ENCODE data around the gene SNN.

The SNN gene

DNA sequence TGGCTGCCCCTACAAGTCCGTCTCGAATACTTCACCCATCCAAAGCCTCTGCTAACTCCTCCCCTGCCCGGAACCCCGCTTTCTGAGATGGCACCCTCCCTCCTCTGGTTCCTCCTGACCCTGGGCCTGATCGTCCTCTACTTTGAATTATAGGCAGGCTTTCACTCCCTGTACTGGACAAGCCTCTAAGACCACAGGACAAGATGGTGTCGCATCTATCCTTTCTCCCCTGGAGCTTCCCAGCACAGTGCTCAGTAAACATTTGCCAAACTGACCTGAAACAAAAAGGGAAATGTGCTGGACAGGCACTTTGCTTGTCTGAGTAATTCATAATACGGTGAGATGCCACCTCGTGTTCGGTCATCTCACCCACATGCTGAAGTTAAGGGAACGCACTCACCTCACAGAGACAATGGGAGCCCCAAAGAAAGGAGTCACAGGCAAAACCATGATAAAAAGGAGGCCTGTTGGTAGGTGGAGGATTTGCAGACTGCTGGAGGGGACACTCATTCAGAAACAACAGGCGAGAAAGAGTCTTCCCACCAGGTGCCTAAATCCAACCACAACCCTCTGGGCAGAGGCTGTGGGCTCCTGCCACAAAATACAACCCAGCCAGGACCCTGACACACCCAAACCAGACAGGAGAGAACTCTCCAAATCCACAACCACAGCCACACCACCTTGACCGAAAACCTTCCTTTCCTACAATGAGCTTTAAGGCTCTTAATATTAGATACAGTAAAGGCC, 28.2 kb downstream of the SNN start:
- no peak for DNase-seq

DNA sequence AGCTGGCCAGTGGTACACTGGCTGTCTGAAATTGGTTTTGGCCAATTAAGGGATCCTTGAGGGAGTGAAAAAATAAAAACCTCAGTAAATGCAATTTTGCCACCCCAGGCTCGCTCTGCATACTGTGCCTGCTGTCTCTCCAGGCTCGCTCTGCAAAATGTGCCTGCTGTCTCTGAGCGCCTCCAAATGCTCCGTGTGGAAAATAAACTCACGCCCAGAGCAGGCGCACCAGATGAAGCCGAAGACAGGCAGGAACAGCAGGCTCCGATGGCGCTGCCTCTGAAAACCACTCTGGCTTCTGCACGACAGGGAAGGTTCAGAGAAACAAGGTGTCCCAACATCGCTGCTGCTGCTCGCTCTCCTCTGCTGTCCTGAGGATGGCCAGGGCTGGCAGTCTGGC, 29.1 kb downstream of the SNN start:
- peak in 2 of 51 donors; percentile 17 to 24 for DNase-seq

DNA sequence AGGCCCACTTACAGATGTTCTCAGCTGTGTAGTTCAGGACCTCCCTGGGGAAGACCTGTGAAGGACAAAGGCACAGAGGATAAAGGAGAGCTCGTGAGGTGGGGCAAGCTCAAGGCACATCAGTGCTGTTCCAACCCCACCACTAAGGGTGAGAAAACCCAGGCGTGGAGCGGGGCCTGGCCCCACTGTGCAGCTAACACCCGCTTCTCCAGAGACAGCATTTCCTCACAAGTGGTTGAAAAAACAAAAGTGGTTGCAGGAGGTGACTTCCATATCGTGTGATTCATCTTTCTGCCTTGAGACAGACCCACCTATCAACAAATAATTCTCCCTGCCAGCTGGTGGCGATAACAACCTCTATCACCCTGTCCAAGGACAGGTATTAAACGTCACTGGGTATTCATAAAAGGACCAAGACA, 30.0 kb downstream of the SNN start:
- no peak for DNase-seq

GRCh38 chr16:11699234-11699894, 31.1 kb downstream of the SNN start:
- no peak for DNase-seq

- no peak for DNase-seq
Observed at GRCh38 chr16:11700264-11701029, 32.2 kb downstream of the SNN start.

GRCh38 chr16:11705311-11706025, 37.2 kb downstream of the SNN start:
- no peak for DNase-seq

GRCh38 chr16:11706180-11706742, 38.0 kb downstream of the SNN start:
- peak in 17 of 51 donors; percentile 7 to 68 (median 30) for DNase-seq

GRCh38 chr16:11707679-11708197, 39.5 kb downstream of the SNN start:
- no peak for DNase-seq

GRCh38 chr16:11708421-11708820, 40.2 kb downstream of the SNN start:
- no peak for DNase-seq

DNA sequence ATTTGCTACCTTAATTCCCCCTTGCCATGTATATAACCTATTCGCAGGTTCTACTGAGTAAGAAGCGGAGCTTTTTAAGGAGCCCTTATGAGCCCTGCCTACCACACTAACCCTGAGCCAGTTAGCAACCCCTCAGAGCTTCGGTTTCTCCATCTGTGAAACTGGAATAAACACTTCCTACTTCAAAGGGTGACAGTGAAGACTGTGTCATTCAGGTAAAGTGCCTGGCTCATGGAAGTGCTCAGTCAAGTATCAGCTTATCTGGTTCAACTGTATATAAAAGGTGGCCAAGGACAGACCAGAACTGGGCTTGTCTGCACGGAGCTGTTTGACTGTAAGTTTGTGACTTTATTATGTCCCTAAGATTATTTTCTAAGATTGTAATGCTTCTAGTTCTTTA, 43.4 kb downstream of the SNN start:
- no peak for DNase-seq

- DNase-seq: no peak
Observed at GRCh38 chr16:11712122-11712521, 43.9 kb downstream of the SNN start.

DNA sequence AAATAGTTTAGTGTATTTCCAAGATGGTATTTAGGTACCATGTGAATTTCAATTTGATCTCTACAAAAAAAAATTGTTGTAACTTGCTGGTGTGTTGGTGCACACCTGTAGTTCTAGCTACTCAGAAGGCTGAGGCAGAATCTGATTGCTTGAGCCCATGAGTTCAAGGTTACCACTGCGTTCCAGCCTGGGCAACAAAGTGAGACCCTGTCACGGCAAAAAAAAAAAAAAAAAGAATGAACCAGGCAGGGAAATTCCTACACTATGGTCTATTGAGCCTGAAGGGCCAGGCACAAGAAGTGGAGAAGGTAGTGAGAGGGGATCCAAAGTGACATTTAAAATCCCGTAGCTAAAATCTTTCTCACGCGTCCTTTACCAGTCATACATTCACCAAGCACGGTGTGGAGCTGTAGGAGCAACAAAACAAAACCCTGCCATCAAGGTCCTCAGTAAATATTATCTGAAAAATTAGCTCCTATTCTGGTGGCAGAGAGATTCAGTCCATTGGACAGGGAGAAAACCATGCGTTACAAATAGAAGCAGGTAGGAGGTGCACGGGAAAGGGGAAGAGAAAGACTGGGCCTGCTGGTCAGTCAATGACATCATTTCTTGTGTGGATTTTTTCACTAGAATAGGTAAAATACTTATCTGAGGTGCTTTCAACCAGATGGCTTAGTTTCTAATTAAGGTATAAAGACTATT, 47.1 kb downstream of the SNN start:
- no peak for DNase-seq

DNA sequence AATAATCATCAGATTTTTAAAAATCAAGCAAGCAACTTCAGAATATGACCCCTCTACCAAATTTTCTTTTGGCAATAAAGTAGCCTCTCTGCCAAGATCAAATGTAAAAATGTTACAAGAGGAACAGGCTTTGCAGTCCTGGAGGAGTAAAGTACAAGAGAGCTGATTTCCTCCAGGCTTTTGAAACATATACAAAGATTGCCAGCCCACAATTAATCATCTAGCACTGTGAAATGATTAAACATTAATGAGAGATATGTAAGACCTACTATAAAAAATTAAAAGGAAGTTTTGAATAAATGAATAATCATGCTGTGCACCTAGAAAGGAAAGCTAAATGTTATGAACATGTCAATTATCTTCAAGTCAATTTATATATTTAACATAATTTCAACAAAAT, 48.1 kb downstream of the SNN start:
- no peak for DNase-seq

DNA sequence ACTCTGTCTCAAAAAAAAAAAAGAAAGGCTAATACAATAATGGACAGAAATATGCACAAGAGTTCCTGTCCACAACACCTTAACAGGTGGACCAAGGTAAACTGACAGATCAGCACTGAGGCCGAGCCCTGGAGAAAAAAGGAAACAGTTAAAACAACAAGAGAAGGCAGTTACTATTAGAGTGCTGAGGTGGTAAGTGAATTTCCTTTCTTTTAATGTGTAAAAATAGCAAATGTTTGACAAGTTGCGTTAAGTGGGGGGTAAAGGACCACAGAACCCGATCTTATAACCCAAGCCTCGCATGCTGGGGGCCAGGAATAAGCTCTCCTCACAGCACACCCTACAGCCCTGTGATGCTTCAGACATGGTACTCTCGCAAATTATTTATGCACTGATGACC, 49.6 kb downstream of the SNN start:
- no peak for DNase-seq

- DNase-seq: no peak
Observed at GRCh38 chr16:11719171-11719570, 50.9 kb downstream of the SNN start.

DNA sequence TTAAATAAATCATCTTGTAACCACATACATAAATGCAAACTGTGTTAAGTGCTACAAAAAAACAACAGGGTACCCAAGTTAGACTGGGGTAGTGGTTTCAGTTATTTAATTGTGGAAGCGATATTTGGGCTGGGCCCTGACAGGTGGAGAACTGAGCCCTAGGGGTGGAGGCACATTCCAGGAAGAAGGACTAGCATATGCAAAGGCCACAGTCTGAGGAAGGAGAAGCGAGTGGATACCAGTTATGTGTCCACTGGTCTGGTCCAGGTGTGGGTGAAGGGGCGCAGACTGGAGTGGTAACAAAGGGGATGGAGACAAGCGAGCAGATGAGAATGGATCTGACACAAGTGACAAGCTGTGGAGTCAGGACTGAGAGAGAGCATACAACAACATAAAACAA, 51.5 kb downstream of the SNN start:
- no peak for DNase-seq

DNA sequence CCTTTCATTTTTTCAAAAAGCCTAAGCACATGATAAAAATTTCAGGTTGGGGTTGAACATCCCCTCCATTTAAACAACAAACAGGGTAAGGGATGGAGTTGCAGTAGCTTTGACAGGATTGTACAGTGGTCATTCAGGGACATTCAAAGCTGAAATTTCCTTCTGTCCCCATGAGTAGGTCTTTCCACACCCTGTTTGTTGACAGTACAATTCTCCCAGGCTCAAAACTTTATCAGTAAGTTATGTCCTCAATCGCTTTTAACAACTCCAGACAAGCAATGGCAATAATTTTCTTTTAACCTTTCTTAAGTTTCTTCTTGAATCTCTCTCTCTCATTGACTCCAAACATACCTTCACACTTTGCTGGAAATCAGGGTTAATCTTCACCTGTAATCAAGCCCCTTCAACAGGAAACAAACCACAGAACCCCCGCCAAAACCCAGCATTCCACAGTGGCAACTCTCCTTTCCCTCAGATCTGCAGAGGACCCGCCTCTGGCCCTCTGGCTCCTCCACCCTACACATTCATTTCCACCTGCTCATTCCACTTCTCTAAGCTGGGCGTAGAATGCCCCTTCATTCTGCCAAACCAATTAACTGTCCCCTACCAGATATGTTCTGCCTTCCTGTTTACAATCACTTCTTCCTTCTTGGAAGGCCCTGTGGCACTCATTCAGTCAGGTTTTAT, 53.7 kb downstream of the SNN start:
- DNase-seq: no peak

DNA sequence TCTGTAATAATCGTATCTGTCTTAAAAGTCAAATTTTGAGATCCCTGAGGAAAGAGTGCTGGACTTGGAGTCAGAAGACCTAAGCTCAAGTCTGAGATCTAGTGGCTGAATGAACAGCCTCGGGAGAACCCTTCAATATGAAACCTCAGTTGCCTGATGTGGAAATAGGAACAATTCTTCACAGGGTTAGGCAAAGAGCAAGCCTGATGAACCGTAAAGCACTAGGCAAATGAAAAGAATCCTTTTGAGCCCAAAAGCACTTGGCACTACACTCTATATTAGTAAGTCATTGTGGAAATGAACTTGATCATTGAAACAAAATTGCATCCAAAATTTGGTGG, 54.2 kb downstream of the SNN start:
- no peak for DNase-seq

DNA sequence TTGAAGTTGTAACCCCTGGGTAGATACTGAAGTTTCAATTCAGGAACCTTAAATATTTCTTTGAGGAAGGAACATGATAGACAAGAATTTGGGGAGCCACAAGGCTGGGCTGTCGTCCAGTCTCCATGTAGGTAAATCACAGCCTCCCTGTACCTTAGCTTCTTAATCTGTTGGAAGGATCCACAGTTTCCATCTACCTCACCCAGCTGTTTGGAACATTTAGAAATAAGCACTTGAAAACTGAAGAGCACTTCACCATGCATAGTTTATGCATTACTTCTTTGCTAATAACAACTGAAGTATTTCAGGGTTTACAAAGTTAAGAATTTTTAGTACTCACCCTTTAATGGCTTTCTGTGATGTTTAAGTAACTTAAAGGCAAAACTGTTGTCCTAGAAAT, 57.2 kb downstream of the SNN start:
- DNase-seq: no peak

DNA sequence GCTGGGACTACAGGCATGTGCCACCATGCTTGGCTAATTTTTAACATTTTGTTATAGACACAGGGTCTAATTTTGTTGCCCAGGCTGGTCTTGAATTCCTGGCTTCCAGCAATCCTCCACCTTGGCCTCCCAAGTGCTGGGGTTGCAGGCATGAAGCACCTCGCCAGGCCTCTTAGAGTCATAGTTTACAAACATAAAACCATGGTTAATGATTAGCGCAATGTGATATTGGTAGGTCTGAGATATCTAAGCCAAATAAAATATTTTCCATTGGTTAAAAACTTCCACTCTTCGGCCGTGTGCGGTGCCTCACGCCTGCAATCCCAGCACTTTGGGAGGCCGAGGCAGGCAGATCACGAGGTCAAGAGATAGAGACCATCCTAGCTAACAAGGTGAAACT, 57.8 kb downstream of the SNN start:
- no peak for DNase-seq
